Measurements from ENCODE around the gene CYB5R3. TPM values are rescaled to one million over a fixed set of nuclear protein-coding genes. Genes with fewer than 3 reads are reported as not detected.
"Not testable (repeated sequence)": the region's sequence is repeated elsewhere in the genome, so short reads cannot be mapped to it uniquely, and the experiment has no call there.

The CYB5R3 gene
- total RNA-seq, 8 experiments from 2014 or later = 19.7 to 89.0 (median 54.0) TPM

DNA sequence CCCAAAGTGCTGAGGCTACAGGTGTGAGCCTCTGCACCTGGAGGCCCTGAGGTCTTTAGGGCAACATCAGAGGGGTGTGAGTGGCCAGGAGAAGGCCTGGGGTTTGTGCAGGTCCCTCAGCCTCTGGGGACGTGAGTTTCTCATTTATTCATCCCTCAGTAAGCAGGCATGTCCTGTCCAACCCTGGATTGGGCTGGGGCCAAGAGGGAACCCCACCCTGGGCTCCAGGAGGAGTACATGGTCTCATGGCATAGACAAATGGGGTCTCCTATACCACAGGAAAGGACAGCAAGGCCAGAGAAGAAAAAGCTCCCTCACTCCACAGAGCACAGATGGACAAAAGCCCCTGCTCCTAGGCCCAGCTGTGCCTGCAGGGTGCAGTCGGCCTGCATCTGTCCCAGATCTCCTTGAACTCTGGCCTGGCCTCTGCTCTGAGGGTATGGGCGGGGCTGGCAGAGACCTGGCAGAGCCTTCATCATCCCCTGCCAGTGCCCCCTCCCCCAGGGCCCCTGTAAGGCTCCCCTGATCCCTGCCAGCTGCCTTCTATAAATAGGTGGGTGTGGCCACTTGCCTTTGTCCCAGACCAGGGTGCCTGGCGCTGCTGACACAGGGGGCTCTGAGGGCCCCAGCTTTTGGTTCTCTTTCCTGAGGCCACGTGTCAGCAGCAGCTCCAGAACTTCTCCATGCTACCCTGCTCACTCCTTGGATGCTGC lies 36.9 kb upstream of the CYB5R3 start:
- WGBS, 10 experiments = 80% methylated on average over 1 of the region's 5 CpGs; no CpG with 5 or more reads in 9 of the 10 experiments
- ATAC-seq (replicated peaks in 6 of 8) = peak in 7 of 8 experiments; percentile 2 to 68 (median 48)
- no peak overlapping the region for H3K27ac ChIP-seq

DNA sequence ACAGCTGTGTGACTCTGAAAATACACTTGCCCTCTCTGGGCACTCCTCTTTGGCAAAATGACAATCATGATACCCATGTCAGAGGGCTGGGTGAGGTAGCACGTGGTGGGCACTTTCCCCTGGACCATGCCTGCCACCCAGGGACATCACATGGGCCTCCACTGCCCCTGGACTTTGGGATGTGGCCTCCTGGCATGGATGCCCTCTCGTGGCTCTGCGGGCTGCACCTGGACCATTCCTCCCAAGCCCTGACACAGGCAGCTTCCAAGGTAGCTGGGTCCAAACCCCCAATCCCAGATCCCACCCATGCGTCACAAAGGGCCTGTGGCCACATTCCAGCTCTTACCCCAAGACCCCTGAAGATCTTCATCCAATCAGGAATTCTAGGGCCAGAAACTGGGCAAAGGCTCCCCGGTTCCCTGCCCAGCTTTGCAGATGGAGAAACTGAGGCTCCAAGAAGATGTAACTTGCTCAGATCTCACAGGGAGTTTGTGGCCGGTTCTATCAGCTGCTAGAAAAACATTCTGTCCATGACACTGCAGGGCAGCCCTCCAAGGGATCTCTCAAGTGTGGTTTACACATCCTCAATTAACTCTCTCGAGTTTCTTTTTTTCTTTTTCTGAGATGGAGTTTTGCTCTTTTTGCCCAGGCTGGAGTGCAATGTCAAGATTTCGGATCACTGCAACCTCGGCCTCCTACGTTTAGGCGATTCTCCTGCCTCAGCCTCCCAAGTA lies 35.4 kb upstream of the CYB5R3 start:
- no peak for ATAC-seq (replicated peaks in 6 of 8)

More for the DNA sequence above, 36.9 kb upstream of the CYB5R3 start:
- in situ Hi-C loops (cut with MboI; ENCODE audit: low pct_unique_long_range_greater_than_20kb in 2 of 9, low sequenced_read_pairs in 9 of 9, unreplicated experiment in 9 of 9) = no loop called here
- Histone ChIP-seq H3K4me1 (replicated peaks in 1 of 2) (peaks cover 24 to 40% of the 10 kb centered on the region in 2 donors), H3K4me3 (no peak overlapping the region)

DNA sequence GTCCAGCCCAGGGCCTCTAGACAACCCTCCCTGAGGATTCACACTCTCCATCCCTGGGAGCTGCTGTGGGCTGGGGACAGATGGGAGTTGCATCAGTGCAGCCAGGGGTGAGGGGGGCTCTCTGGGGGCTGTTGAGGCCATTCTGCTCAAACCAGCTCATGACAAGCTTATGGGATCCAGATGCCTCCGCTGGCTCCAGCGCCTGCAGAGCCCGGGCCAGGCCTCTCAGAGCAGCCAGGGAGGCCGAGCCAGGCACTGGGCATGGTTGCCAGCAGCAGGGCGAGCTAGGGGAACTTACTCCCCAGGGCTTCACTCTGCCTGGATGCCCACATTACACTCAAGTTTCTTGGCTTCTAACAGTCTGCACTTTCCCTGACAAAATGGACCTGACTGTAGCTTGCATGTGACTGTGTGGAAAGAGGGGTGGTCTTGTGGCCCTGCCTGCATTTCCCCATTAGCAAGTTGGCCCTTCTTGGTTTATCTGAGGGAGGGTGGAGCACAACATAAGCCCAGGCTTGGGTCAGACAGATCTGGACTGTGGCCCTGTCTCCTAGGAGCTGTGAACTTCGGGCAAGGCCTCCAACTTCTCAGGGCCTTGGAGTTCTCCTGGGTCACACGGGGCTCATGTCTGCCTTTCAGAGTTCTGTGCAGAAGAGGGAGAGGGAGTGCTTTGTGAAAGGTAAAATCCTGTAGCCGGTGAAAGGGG lies 34.5 kb upstream of the CYB5R3 start:
- Histone ChIP-seq H3K4me1 (replicated peaks in 1 of 2) (peaks cover 23 to 35% of the 10 kb centered on the region in 2 donors), H3K27ac (no peak overlapping the region), H3K4me3 (no peak overlapping the region)
- whole genome bisulfite sequencing, 10 experiments = 0 to 60% (median 33%) methylated on average over 1 to 2 of the region's 8 CpGs; no CpG with 5 or more reads in 7 of the 10 experiments
- in situ Hi-C loops (cut with MboI; ENCODE audit: low pct_unique_long_range_greater_than_20kb in 2 of 9, low sequenced_read_pairs in 9 of 9, unreplicated experiment in 9 of 9) = no loop called here
- ATAC-seq (replicated peaks in 6 of 8) = peak in 5 of 8 experiments; percentile 30 to 67 (median 46)

More for the DNA sequence above, 35.4 kb upstream of the CYB5R3 start:
- 33 to 100% (median 75%) methylated on average over 2 to 8 of the region's 11 CpGs; no CpG with 5 or more reads in 2 of the 10 experiments for WGBS, 10 experiments
- in situ Hi-C loops (cut with MboI; ENCODE audit: low pct_unique_long_range_greater_than_20kb in 2 of 9, low sequenced_read_pairs in 9 of 9, unreplicated experiment in 9 of 9) = no loop called here
- no peak overlapping the region for H3K27ac ChIP-seq
- peaks cover 24 to 40% of the 10 kb centered on the region in 2 donors for H3K4me1 ChIP-seq (replicated peaks in 1 of 2)
- no peak overlapping the region for H3K4me3 ChIP-seq

DNA sequence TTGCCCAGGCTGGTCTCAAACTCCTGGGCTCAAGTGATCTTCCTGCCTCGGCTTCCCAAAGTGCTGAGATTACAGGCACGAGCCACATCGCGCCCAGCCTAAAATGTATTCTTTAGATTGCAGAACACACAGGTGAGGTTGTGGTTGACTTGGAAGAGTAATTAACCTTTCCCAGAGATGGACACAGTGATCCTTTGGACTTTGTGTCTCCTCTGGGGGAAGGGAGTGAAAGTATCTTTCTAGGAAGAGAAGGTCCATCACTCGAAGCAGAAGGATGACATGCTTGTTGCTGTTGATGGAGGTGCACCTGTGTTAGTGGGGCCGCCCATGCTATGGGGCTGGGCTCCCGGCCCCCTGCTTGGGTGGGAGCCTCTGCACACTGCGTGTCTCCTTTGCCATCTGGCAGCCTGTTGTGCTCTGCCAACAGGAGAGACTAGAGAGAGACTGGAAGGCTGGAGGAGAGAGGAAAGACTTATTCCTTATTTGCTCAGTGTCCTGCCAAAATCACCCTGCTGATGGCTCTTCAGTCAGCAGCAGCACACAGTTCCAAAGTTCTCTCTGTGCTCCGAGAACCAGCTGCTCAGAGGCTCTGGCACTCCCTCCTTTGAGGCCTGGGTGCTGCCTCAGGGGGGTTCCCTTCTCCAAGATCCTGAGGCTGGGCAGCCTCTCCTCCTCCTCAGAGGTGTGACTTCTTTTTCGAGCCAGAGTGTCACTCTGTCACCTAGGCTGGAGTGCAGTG lies 33.1 kb upstream of the CYB5R3 start:
- Histone ChIP-seq H3K27ac (no peak overlapping the region), H3K4me3 (no peak overlapping the region), H3K4me1 (replicated peaks in 1 of 2) (peaks cover 16 to 26% of the 10 kb centered on the region in 2 donors)
- WGBS, 10 experiments = 75 to 100% (median 88%) methylated on average over 1 to 5 of the region's 10 CpGs; no CpG with 5 or more reads in 5 of the 10 experiments
- no peak for ATAC-seq (replicated peaks in 6 of 8)
- in situ Hi-C loops (cut with MboI; ENCODE audit: low pct_unique_long_range_greater_than_20kb in 2 of 9, low sequenced_read_pairs in 9 of 9, unreplicated experiment in 9 of 9) = no loop called here

DNA sequence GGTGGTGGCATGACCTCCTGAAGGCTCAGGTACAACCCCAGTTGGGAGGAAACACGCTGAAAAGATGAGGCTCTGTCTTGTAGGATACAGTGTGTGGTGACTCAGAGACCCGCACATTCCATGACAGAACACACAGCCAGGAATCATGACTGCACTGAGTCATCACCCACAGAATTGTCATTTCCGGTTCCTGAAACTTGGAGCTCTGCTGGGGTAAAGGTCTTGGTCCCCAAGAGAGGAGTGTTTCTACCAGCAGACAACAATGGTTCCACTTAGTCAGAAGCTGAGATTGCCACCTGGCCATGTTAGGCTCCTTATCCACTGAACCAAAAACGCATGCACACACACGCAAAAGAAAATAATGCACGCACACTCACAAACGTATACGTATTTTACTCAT lies 31.5 kb upstream of the CYB5R3 start:
- peak in 5 of 8 experiments; percentile 28 to 93 (median 55) for ATAC-seq (replicated peaks in 6 of 8)
- Histone ChIP-seq H3K4me1 (replicated peaks in 1 of 2) (peaks cover 7 to 13% of the 10 kb centered on the region in 2 donors), H3K27ac (no peak overlapping the region), H3K4me3 (no peak overlapping the region)
- in situ Hi-C loops (cut with MboI; ENCODE audit: low pct_unique_long_range_greater_than_20kb in 2 of 9, low sequenced_read_pairs in 9 of 9, unreplicated experiment in 9 of 9) = no loop called here
- 28 to 98% (median 76%) methylated on average over 2 to 6 of the region's 8 CpGs for WGBS, 10 experiments

DNA sequence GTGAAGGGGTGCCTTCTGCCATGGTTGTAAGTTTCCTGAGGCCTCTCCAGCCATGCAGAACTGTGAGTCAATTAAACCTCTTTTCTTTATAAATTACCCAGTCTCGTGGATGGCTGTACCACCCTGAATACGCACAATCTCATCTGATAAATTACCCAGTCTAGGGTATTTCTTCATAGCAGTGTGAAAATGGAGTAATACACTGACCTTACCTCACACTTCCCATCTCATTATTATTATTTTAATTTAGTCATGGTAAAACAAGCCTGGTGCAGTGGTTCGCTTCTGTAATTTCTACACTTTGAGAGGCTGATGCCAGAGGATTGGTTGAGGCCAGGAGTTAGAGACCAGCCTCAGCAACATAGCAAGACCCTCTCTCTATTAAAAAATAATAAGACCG lies 30.5 kb upstream of the CYB5R3 start:
- WGBS, 10 experiments = 72 to 100% (median 93%) methylated on average over 2 to 4 of the region's 4 CpGs; no CpG with 5 or more reads in 2 of the 10 experiments
- Histone ChIP-seq H3K4me3 (no peak overlapping the region), H3K27ac (no peak overlapping the region), H3K4me1 (replicated peaks in 1 of 2) (peaks cover 7 to 13% of the 10 kb centered on the region in 2 donors)
- no peak for ATAC-seq (replicated peaks in 6 of 8)
- in situ Hi-C loops (cut with MboI; ENCODE audit: low pct_unique_long_range_greater_than_20kb in 2 of 9, low sequenced_read_pairs in 9 of 9, unreplicated experiment in 9 of 9) = no loop called here

DNA sequence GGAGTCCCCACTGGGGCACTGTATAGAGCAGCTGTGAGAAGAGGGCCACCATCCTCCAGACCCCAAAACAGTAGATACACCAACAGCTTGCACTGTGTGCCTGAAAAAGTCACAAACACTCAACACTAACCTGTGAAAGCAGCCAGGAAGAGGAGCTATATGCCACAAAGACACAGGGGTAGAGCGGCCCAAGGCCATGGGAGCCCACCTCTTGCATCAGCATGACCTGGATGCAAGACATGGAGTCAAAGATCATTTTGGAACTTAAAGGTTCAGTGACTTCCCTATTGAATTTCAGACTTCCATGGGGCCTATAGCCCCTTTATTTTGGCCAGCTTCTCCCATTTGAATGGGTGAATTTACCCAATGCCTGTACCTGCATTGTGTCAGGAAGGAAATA lies 29.7 kb upstream of the CYB5R3 start:
- Histone ChIP-seq H3K4me3 (no peak overlapping the region), H3K27ac (no peak overlapping the region), H3K4me1 (replicated peaks in 1 of 2) (peaks cover 7 to 11% of the 10 kb centered on the region in 2 donors)
- 60 to 100% (median 76%) methylated on average over 1 of the region's 1 CpG; no CpG with 5 or more reads in 6 of the 10 experiments for WGBS, 10 experiments
- no peak for ATAC-seq (replicated peaks in 6 of 8)
- in situ Hi-C loops (cut with MboI; ENCODE audit: low pct_unique_long_range_greater_than_20kb in 2 of 9, low sequenced_read_pairs in 9 of 9, unreplicated experiment in 9 of 9) = no loop called here

DNA sequence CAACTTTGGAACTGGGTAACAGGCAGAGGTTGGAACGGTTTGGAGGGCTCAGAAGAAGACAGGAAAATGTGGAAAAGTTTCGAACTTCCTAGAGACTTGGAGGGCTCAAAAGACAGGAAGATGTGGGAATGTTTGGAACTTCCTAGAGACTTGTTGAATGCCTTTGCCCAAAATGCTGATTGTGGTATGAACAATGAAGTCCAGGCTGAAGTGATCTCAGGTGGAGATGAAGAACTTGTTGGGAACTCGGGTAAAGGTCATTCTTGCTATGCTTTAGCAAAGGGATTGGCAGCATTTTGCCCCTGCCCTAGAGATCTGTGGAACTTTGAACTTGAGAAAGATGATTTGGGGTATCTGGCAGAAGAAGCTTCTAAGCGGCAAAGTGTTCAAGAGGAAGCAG lies 28.7 kb upstream of the CYB5R3 start:
- H3K4me1 ChIP-seq (replicated peaks in 1 of 2); ATAC-seq (replicated peaks in 6 of 8); H3K4me3 ChIP-seq; in situ Hi-C loops (cut with MboI; ENCODE audit: low pct_unique_long_range_greater_than_20kb in 2 of 9, low sequenced_read_pairs in 9 of 9, unreplicated experiment in 9 of 9); H3K27ac ChIP-seq: not testable (repeated sequence)
- 60 to 100% (median 80%) methylated on average over 1 to 4 of the region's 4 CpGs; no CpG with 5 or more reads in 2 of the 10 experiments for WGBS, 10 experiments

DNA sequence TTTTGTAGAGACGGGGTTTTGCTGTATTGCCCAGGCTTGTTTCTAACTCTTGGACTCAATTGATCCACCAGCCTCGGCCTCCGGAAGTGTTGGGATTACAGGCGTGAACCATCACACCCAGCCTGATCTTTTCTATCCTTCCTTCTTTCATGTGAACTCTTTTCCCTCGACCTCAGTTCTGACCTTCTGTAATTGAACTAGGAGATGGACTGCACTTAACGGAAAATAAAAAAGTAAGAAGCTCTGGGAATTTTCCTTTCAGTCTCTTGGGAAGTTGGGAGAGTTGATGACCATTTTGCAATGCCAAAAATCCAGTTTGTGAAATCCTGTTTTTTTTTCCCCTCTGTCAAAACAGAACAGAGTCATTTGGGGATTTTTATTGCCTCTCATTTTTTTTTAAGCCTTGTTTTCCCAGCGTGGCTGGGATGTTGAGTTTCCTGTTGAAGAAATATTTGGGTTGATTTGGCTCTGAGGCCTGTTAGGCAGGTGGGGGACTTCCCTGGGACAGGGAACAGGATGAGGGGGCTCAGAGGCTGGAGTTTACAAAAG lies 26.9 kb upstream of the CYB5R3 start:
- WGBS, 10 experiments = 10 to 100% (median 39%) methylated on average over 1 to 7 of the region's 7 CpGs

DNA sequence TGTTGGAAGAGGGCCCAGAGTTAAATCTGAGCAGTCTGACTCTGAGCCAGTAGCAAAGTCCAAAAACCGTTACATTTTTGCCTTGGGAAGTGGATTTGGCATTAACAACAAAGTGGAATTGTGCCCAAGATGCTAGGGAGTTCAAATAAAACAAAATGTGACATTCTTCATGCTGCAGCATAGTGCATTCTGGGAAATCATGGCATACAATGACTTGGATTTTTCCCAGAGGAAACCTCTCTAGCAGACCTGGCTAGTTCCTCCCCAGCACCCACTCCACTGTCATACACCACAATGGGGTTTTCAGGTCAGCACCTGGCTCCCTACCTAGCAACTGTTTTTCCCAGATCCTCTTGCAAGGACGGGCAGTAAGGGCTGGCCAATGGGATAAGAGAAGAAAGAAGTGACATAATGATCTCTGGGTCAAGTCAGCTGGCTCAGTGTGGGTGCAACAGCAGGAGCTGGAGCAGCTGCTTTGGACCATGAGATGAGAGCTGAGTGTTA lies 24.8 kb upstream of the CYB5R3 start:
- ATAC-seq (replicated peaks in 6 of 8) = peak in 2 of 8 experiments; percentile 10 to 57
- no peak overlapping the region for H3K4me3 ChIP-seq
- H3K27ac ChIP-seq = no peak overlapping the region
- in situ Hi-C loops (cut with MboI; ENCODE audit: low pct_unique_long_range_greater_than_20kb in 2 of 9, low sequenced_read_pairs in 9 of 9, unreplicated experiment in 9 of 9) = loop anchor here in 1 of 9 experiments (25.0 kb wide), 1 partner anchor 413 kb away; the partner anchor contains the start of gene TTLL1
- H3K4me1 ChIP-seq (replicated peaks in 1 of 2) = no peaks in the 10 kb centered on the region
- whole genome bisulfite sequencing, 10 experiments = 0 to 100% (median 39%) methylated on average over 1 of the region's 2 CpGs; no CpG with 5 or more reads in 4 of the 10 experiments

More for the DNA sequence above, 26.9 kb upstream of the CYB5R3 start:
- Histone ChIP-seq H3K4me1 (replicated peaks in 1 of 2) (no peaks in the 10 kb centered on the region), H3K27ac (no peak overlapping the region), H3K4me3 (no peak overlapping the region)
- ATAC-seq (replicated peaks in 6 of 8) = no peak
- in situ Hi-C loops (cut with MboI; ENCODE audit: low pct_unique_long_range_greater_than_20kb in 2 of 9, low sequenced_read_pairs in 9 of 9, unreplicated experiment in 9 of 9) = no loop called here

DNA sequence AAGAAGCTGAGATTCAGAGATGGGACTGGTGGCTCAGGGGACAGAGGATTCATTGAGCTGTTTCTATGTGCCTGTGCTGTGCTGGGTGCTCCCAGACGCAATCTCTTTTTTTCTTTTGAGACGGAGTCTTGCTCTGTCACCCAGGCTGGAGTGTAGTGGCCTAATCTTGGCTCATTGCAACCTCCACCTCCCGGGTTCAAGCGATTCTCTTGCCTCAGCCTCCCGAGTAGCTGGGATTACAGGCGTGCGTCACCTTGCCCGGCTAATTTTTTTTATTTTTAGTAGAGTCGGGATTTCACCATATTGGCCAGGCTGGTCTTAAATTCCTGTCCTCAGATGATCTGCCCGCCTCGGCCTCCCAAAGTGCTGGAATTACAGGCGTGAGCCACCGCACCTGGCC lies 23.9 kb upstream of the CYB5R3 start:
- in situ Hi-C loops (cut with MboI; ENCODE audit: low pct_unique_long_range_greater_than_20kb in 2 of 9, low sequenced_read_pairs in 9 of 9, unreplicated experiment in 9 of 9) = loop anchor here in 1 of 9 experiments (25.0 kb wide), 1 partner anchor 414 kb away; the partner anchor contains the start of gene TTLL1
- 80 to 98% (median 92%) methylated on average over 2 to 9 of the region's 13 CpGs; no CpG with 5 or more reads in 3 of the 10 experiments for WGBS, 10 experiments
- not testable (repeated sequence) for ATAC-seq (replicated peaks in 6 of 8); H3K4me1 ChIP-seq (replicated peaks in 1 of 2); H3K4me3 ChIP-seq; H3K27ac ChIP-seq

Measured in motor neuron (in vitro differentiated cells).